Tibial nerve (tissue), 4 donors: Measurements from ENCODE around the gene JMY.

Experiments used
- CTCF ChIP-seq, 5 experiments: fragments of 200-600 bp in 3 of 5; fragments of 450-650 bp in 2 of 5; sonication (generic) in 3 of 5; IDR thresholded peaks; one replicate each; pipeline ENCODE4 v1.5.1; 2016 to 2019; ENCODE audit warnings: antibody characterized with exemption in 5 of 5, mild to moderate bottlenecking in 3 of 5, moderate library complexity in 2 of 5
- EP300 ChIP-seq, 2 donors: sonication (generic); formaldehyde crosslinking; IDR thresholded peaks; one replicate each; pipeline ENCODE4 v1.6.1; 2017; ENCODE audit warnings: antibody characterized with exemption in 2 of 2, mild to moderate bottlenecking in 1 of 2
- POLR2A ChIP-seq, 2 donors: fragments of 450-650 bp; IDR thresholded peaks; one replicate each; pipeline ENCODE4 v1.6.1; 2017; ENCODE audit warnings: antibody characterized with exemption in 2 of 2, mild to moderate bottlenecking in 2 of 2, moderate library complexity in 2 of 2

- TF ChIP-seq CTCF (IDR thresholded peaks at IDR 0.05) (peak in 1 of 5 experiments; percentile 22), POLR2A (IDR thresholded peaks at IDR 0.05) (no peak), EP300 (IDR thresholded peaks at IDR 0.05) (no peak)
Observed at GRCh38 chr5:79200573-79201183, 35.3 kb upstream of the JMY start.
